ENCODE measurements around the gene PIP5KL1.

GRCh38 chr9:127915801-127916719 is 14.5 kb downstream of the PIP5KL1 start:
- TF ChIP-seq CTCF (IDR thresholded peaks at IDR 0.05), result no peak
- no peak for TF ChIP-seq POLR2A (IDR thresholded peaks at IDR 0.05)
